Measurements from ENCODE around the gene XXYLT1. TPM values are rescaled to one million over a fixed set of nuclear protein-coding genes. Genes with fewer than 3 reads are reported as not detected.
A peak's percentile ranks its signal among the peaks of the same experiment; 100 is the strongest.

The XXYLT1 gene
- total RNA-seq, 4 donors from 2014 or later: 9.6 to 17.7 (median 13.2) TPM

DNA sequence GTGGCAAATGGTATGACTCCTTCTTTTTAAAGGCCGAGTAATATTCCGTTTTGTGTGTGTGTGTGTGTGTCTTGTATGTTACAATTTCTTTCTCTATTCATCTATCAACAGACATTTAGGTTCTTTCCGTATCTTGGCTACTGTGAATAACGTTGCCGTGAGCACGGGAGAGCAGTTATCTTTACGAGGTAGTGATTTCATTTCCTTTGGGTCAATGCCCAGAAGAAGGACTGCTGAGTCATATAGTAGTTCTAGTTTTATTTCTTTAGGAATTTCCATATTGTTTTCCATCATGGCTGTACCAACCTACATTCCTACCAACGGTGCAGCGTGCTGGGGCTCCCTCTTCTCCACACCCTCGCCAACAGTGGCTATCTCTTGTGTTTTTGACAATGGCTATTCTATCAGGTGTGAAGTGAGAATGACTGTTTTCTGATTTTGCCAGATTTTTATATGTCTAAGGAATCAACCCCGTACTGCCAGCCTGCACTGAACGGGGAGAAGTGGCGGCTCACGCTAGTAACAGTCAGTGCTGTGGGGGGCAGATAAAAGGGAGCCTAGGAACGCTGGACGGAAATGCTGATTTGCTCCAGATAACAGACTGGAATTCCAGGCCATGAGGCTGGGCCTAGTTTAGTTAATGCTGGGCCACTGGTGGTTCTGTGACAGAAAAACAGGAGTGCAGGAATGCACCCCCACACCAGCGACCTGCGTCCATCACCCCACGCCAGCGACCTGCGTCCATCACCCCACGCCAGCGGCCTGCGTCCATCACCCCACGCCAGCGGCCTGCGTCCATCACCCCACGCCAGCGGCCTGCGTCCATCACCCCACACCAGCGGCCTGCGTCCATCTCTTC, 168.1 kb downstream of the XXYLT1 start:
- Histone ChIP-seq H3K36me3 (no peaks in the 10 kb centered on the region), H3K27me3 (no peaks in the 10 kb centered on the region), H3K4me1 (peaks cover 0 to 19% (median 0%) of the 10 kb centered on the region in 4 donors), H3K9me3 (no peaks in the 10 kb centered on the region), H3K4me3 (no peak overlapping the region), H3K27ac (no peak overlapping the region)
- peak in 1 of 2 donors; percentile 24 for DNase-seq (ENCODE audit: low spot score in 2 of 2)
- TF ChIP-seq EP300 (IDR thresholded peaks at IDR 0.05) (peak in 1 of 2 donors; percentile 44), POLR2A (IDR thresholded peaks at IDR 0.05) (no peak)
- TF ChIP-seq, protein P1, sequence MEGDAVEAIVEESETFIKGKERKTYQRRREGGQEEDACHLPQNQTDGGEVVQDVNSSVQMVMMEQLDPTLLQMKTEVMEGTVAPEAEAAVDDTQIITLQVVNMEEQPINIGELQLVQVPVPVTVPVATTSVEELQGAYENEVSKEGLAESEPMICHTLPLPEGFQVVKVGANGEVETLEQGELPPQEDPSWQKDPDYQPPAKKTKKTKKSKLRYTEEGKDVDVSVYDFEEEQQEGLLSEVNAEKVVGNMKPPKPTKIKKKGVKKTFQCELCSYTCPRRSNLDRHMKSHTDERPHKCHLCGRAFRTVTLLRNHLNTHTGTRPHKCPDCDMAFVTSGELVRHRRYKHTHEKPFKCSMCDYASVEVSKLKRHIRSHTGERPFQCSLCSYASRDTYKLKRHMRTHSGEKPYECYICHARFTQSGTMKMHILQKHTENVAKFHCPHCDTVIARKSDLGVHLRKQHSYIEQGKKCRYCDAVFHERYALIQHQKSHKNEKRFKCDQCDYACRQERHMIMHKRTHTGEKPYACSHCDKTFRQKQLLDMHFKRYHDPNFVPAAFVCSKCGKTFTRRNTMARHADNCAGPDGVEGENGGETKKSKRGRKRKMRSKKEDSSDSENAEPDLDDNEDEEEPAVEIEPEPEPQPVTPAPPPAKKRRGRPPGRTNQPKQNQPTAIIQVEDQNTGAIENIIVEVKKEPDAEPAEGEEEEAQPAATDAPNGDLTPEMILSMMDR (IDR thresholded peaks at IDR 0.05): no peak
- whole genome bisulfite sequencing, 2 donors: 83 to 84% methylated on average over 32 of the region's 32 CpGs

DNA sequence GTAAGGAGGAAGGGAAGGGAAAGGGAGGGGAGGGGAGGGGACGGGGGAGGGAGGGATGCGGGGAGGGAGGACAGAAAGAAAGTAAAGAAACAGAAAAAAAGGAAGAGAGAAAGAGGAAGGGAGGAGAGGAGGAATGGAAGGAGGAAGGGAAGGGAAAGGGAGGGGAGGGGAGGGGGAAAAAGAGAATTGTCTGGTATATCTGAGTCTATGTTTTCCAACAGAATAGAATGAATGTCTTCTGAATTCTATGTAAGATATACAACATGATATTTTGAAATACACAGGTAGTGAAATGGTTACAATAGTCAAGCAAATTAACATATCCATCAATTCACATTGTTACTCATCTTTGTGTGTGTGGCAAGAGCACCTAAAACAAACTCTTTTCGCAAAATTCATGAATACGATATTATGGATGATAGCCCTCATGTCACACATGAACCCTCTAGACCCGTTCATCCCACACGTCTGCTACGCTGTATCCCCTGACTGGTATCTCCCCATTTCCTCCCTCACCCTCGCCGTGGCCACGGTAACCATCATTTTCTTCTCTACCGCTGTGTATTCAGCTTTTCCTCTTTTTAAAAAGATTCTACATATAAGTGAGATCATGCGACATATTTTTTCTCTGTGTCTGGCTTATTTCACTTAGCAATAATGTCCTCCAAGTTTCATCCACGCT, 168.9 kb downstream of the XXYLT1 start:
- H3K27ac ChIP-seq: no peak overlapping the region
- WGBS, 2 donors: 87 to 89% methylated on average over 13 of the region's 13 CpGs
- TF ChIP-seq, protein P1 (IDR thresholded peaks at IDR 0.05): no peak
- TF ChIP-seq POLR2A (IDR thresholded peaks at IDR 0.05) (no peak), EP300 (IDR thresholded peaks at IDR 0.05) (no peak)
- H3K27me3 ChIP-seq: no peaks in the 10 kb centered on the region
- H3K36me3 ChIP-seq: no peaks in the 10 kb centered on the region
- H3K9me3 ChIP-seq: no peaks in the 10 kb centered on the region
- H3K4me3 ChIP-seq: no peak overlapping the region
- no peak for DNase-seq (ENCODE audit: low spot score in 2 of 2)
- peaks cover 0 to 19% (median 0%) of the 10 kb centered on the region in 4 donors for H3K4me1 ChIP-seq

DNA sequence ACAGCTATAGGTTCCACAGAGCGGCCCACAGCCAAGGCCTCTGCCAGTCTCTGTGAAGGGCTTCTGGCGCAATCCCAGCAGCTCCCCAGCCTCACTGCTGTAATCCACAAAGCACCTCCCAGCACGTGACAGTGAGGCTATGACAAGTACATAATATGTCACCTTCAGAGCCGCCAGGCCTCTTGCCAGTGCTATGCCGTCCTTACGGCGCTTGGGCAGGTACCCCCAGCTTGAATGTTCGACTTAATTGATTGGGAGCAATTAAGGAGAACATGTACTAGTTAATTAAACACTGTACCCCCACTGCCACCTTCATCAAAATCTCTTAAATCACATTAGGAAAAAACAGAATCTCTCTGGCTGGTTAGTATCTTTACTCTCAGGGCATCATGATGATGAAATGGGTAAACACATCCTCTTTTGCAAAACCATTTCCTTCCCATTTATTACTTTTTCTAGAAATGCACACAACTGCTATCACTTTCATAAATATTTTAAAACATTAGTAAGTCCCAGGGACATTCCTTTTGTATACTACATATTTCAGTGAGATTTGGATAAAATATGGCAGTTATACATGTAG, 169.9 kb downstream of the XXYLT1 start:
- peak in 1 of 2 donors; percentile 31 for DNase-seq (ENCODE audit: low spot score in 2 of 2)
- Histone ChIP-seq H3K27me3 (no peaks in the 10 kb centered on the region), H3K27ac (peak overlapping the region in 1 of 4 donors; percentile 39), H3K4me3 (no peak overlapping the region), H3K36me3 (no peaks in the 10 kb centered on the region), H3K4me1 (peaks cover 0 to 11% (median 0%) of the 10 kb centered on the region in 4 donors), H3K9me3 (no peaks in the 10 kb centered on the region)
- WGBS, 2 donors: 83 to 89% methylated on average over 8 of the region's 8 CpGs
- TF ChIP-seq EP300 (IDR thresholded peaks at IDR 0.05): no peak
- TF ChIP-seq POLR2A (IDR thresholded peaks at IDR 0.05): no peak
- TF ChIP-seq, protein P1 (IDR thresholded peaks at IDR 0.05): no peak

DNA sequence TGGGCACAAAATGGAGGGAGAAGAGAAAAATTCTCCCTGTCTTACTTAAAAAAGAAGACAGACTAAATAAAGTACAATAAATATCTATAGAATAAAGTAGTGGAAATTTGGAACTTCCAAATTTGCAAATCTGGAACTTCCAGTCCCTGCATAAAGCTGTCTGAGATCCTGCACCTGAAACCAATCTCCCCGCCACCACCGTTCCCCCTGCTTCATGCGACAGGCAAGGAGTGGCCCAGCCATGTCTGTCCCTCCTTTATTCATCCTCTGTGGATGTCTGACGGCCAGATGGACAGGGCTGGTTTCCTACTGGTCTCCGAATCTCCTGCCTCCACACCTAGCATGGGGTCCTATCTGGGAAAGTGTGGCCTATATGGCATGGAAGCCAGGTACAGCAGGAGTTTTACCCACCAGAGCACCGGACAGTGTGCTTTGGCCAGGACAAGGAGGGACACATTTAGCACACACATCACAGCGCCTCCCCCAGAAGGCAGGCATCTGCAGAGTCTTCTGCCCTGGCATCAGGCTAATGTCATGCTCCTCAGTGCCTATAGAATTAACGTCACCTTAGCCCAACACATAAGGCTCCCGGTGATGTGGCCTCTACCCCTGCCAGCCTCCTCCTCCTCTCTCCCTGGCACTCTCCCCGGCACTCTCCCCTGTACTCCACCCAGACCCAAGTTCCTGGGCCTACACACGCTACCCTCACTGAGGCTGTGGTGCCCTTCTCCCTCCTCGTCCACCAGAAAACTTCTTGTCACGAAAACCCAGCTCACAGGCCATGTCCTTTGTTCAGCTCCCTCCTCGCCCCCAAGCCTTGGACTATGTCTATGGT, 170.8 kb downstream of the XXYLT1 start:
- peaks cover 0 to 9% (median 0%) of the 10 kb centered on the region in 4 donors for H3K4me1 ChIP-seq
- no peak for TF ChIP-seq POLR2A (IDR thresholded peaks at IDR 0.05)
- no peak for TF ChIP-seq EP300 (IDR thresholded peaks at IDR 0.05)
- TF ChIP-seq, protein P1 (IDR thresholded peaks at IDR 0.05): no peak
- H3K36me3 ChIP-seq: no peaks in the 10 kb centered on the region
- no peak overlapping the region for H3K4me3 ChIP-seq
- H3K9me3 ChIP-seq: no peaks in the 10 kb centered on the region
- WGBS, 2 donors: 91 to 95% methylated on average over 14 of the region's 14 CpGs
- DNase-seq (ENCODE audit: low spot score in 2 of 2): no peak
- H3K27ac ChIP-seq: no peak overlapping the region
- no peaks in the 10 kb centered on the region for H3K27me3 ChIP-seq

Data from tibial nerve (tissue), 4 donors.